Liver (tissue), 9 donors: ENCODE results near the gene CLIP1. TPM values are rescaled to one million over a fixed set of nuclear protein-coding genes. Genes with fewer than 3 reads are reported as not detected.

Source experiments
- DNase-seq: peaks from one replicate; pipeline ENCODE4 v3.0.0-alpha.2; 2017; ENCODE audit warnings: low spot score
- H3K27ac ChIP-seq, 2 donors: one replicate each; pipeline ENCODE4 v1.7.0; 2013; ENCODE audit warnings: inconsistent platforms in 2 of 2, low read length in 2 of 2, control low read depth in 1 of 2, low read depth in 1 of 2, mild to moderate bottlenecking in 1 of 2
- H3K27me3 ChIP-seq, 4 donors: one replicate each; pipeline versions ENCODE4 v1.6.1 to v1.7.0; 2013; ENCODE audit warnings: low read length in 3 of 4, inconsistent platforms in 1 of 4, mild to moderate bottlenecking in 1 of 4, moderate library complexity in 1 of 4; ENCODE audit not compliant: control insufficient read depth in 4 of 4, insufficient read depth in 4 of 4
- H3K36me3 ChIP-seq, 4 donors: one replicate each; pipeline versions ENCODE4 v1.6.1 to v1.7.0; 2013; ENCODE audit warnings: low read length in 3 of 4, mild to moderate bottlenecking in 3 of 4, low read depth in 1 of 4, moderate library complexity in 1 of 4; ENCODE audit not compliant: control insufficient read depth in 4 of 4, insufficient read depth in 3 of 4
- H3K4me1 ChIP-seq, 4 donors: one replicate each; pipeline versions ENCODE4 v1.6.1 to v1.7.0; 2013; ENCODE audit warnings: low read length in 3 of 4, mild to moderate bottlenecking in 3 of 4, moderate library complexity in 1 of 4; ENCODE audit not compliant: control insufficient read depth in 4 of 4, insufficient read depth in 4 of 4
- H3K4me3 ChIP-seq, 3 donors: one replicate each; pipeline versions ENCODE4 v1.6.1 to v1.7.0; 2013; ENCODE audit warnings: low read length in 3 of 3, control low read depth in 1 of 3, low read depth in 1 of 3, mild to moderate bottlenecking in 1 of 3
- H3K9ac ChIP-seq, 2 donors: one replicate each; pipeline ENCODE4 v1.7.0; 2013; ENCODE audit warnings: low read length in 2 of 2, mild to moderate bottlenecking in 2 of 2, moderate library complexity in 2 of 2, control low read depth in 1 of 2, low read depth in 1 of 2
- H3K9me3 ChIP-seq, 4 donors: one replicate each; pipeline versions ENCODE4 v1.6.1 to v1.7.0; 2013; ENCODE audit warnings: low read length in 3 of 4; ENCODE audit not compliant: control insufficient read depth in 4 of 4
- ATF3 ChIP-seq: IDR thresholded peaks from 2 replicates; pipeline ENCODE4 v1.6.1; 2016; ENCODE audit warnings: antibody characterized with exemption
- CTCF ChIP-seq: fragments of 150-350 bp; IDR thresholded peaks from 2 replicates; pipeline ENCODE4 v1.5.1; 2017; ENCODE audit warnings: improper control_type of control experiment, low read depth, low read length; ENCODE audit not compliant: missing input control
- EGR1 ChIP-seq, 2 donors: IDR thresholded peaks; 2 replicates each; pipeline ENCODE4 v1.6.1; 2016 to 2018; ENCODE audit warnings: antibody characterized with exemption in 2 of 2, low read depth in 2 of 2
- FOXA1 ChIP-seq: IDR thresholded peaks from 2 replicates; pipeline ENCODE4 v1.6.1; 2016; ENCODE audit warnings: antibody characterized with exemption
- FOXA2 ChIP-seq: IDR thresholded peaks from 2 replicates; pipeline ENCODE4 v1.6.1; 2016; ENCODE audit warnings: antibody characterized with exemption
- GABPA ChIP-seq, 2 donors: IDR thresholded peaks in 1 of 2; conservative IDR thresholded peaks in 1 of 2; 2 replicates each; pipeline ENCODE4 v1.6.1; 2016; ENCODE audit warnings: antibody characterized with exemption in 2 of 2, mild to moderate bottlenecking in 1 of 2, moderate library complexity in 1 of 2
- HNF4A ChIP-seq, 2 donors: conservative IDR thresholded peaks; 2 replicates each; pipeline ENCODE4 v1.6.1; 2016; ENCODE audit warnings: antibody characterized with exemption in 2 of 2, mild to moderate bottlenecking in 2 of 2
- HNF4G ChIP-seq: IDR thresholded peaks from 2 replicates; pipeline ENCODE4 v1.6.1; 2016; ENCODE audit warnings: antibody characterized with exemption
- JUND ChIP-seq, 2 donors: IDR thresholded peaks; 2 replicates each; pipeline ENCODE4 v1.6.1; 2016; ENCODE audit warnings: antibody characterized with exemption in 2 of 2
- MAX ChIP-seq: IDR thresholded peaks from 2 replicates; pipeline ENCODE4 v1.6.1; 2016; ENCODE audit warnings: antibody characterized with exemption
- NR2F2 ChIP-seq: IDR thresholded peaks from 2 replicates; pipeline ENCODE4 v1.6.1; 2016; ENCODE audit warnings: antibody characterized with exemption
- RAD21 ChIP-seq, 2 donors: IDR thresholded peaks; 2 replicates each; pipeline ENCODE4 v1.6.1; 2016; ENCODE audit warnings: antibody characterized with exemption in 2 of 2, mild to moderate bottlenecking in 2 of 2
- REST ChIP-seq: IDR thresholded peaks from 2 replicates; pipeline ENCODE4 v1.6.1; 2016; ENCODE audit warnings: antibody characterized with exemption, mild to moderate bottlenecking
- RXRA ChIP-seq, 2 donors: IDR thresholded peaks; 2 replicates each; pipeline ENCODE4 v1.6.1; 2017 to 2018; ENCODE audit warnings: antibody characterized with exemption in 2 of 2, mild to moderate bottlenecking in 1 of 2
- SP1 ChIP-seq: IDR thresholded peaks from 2 replicates; pipeline ENCODE4 v1.6.1; 2018; ENCODE audit warnings: antibody characterized with exemption, mild to moderate bottlenecking
- TAF1 ChIP-seq: conservative IDR thresholded peaks from 2 replicates; pipeline ENCODE4 v1.6.1; 2016; ENCODE audit warnings: antibody characterized with exemption, mild to moderate bottlenecking
- YY1 ChIP-seq: IDR thresholded peaks from 2 replicates; pipeline ENCODE4 v1.6.1; 2016; ENCODE audit warnings: antibody characterized with exemption, mild to moderate bottlenecking
- ZBTB33 ChIP-seq: IDR thresholded peaks from 2 replicates; pipeline ENCODE4 v1.6.1; 2016; ENCODE audit warnings: antibody characterized with exemption
- polyA plus RNA-seq, 2 donors: library from polyadenylated mRNA; stranded (reverse) in 1 of 2; unstranded in 1 of 2; fragments of 200-250 nt in 1 of 2; fragments of >200 nt in 1 of 2; fragmentation: Nextera tagmentation in 1 of 2; extraction: Ambion mirVana in 1 of 2; gene quantifications; one replicate each; pipeline versions ENCODE4 v1.2.1 to v1.2.3, GENCODE V29; 2013 to 2015
- total RNA-seq, 2 donors: library from RNA; depleted of rRNA; stranded (reverse); fragments of >200 nt; gene quantifications; one replicate each; pipeline ENCODE4 v1.2.3, GENCODE V29; 2014
- donor health status: healthy.
- donor health status: healthy.
- donor health status: healthy.
- donor health status: healthy.
- donor health status: healthy.

Gene CLIP1
- total and polyA plus RNA-seq, 4 donors = 13.0 to 41.9 (median 26.0) TPM

- TF ChIP-seq REST (no peak), ZBTB33 (no peak), TAF1 (no peak), HNF4A (conservative IDR thresholded peaks at IDR 0.05) (no peak), GABPA (IDR thresholded peaks at IDR 0.05 in 1 of 2, conservative IDR thresholded peaks at IDR 0.05 in 1 of 2) (no peak)
Observed at GRCh38 chr12:122297494-122297893, 125.0 kb downstream of the CLIP1 start (continued).

- no peaks in the 10 kb centered on the region for H3K4me1 ChIP-seq
- no peak overlapping the region for H3K9ac ChIP-seq
- H3K9me3 ChIP-seq = no peaks in the 10 kb centered on the region
- H3K36me3 ChIP-seq = peaks cover 6 to 45% (median 28%) of the 10 kb centered on the region in 4 donors
- no peak for TF ChIP-seq JUND (IDR thresholded peaks at IDR 0.05)
- no peak for TF ChIP-seq CTCF
- no peak for TF ChIP-seq SP1
- TF ChIP-seq ZBTB33 = no peak
- no peak for TF ChIP-seq YY1
- TF ChIP-seq RXRA (IDR thresholded peaks at IDR 0.05) = no peak
- no peak for TF ChIP-seq RAD21 (IDR thresholded peaks at IDR 0.05)
- TF ChIP-seq REST = no peak
- TF ChIP-seq HNF4A (conservative IDR thresholded peaks at IDR 0.05) = no peak
- no peak for TF ChIP-seq EGR1 (IDR thresholded peaks at IDR 0.05; ENCODE audit: low read depth in 2 of 2)
- TF ChIP-seq MAX = no peak
- no peak for TF ChIP-seq GABPA (IDR thresholded peaks at IDR 0.05 in 1 of 2, conservative IDR thresholded peaks at IDR 0.05 in 1 of 2)
- no peak for TF ChIP-seq HNF4G
- TF ChIP-seq TAF1 = no peak
- TF ChIP-seq FOXA2 = no peak
- no peak for TF ChIP-seq FOXA1
- TF ChIP-seq NR2F2 = no peak
- TF ChIP-seq ATF3 = no peak
- no peak overlapping the region for H3K27ac ChIP-seq
- H3K4me3 ChIP-seq = no peak overlapping the region
- no peaks in the 10 kb centered on the region for H3K27me3 ChIP-seq
- no peak for DNase-seq
Observed at GRCh38 chr12:122295877-122296276, 126.6 kb downstream of the CLIP1 start.
